NCI-H128 (cell line): ENCODE data around the gene PRKN.
"Not testable (repeated sequence)": the region's sequence is repeated elsewhere in the genome, so short reads cannot be mapped to it uniquely, and the experiment has no call there.

Experiments used
- DNase-seq: peaks from one replicate; lab custom pipeline; 2025; ENCODE audit not compliant: unreplicated experiment; lab: John Stamatoyannopoulos, UW

PRKN gene

GRCh38 chr6:162467679-162468078, 259.9 kb downstream of the PRKN start:
- DNase-seq = no peak

- no peak for DNase-seq
Observed at GRCh38 chr6:162463576-162463975, 264.0 kb downstream of the PRKN start.

GRCh38 chr6:162459985-162460384, 267.6 kb downstream of the PRKN start:
- DNase-seq = no peak

GRCh38 chr6:162450358-162450757, 277.2 kb downstream of the PRKN start:
- no peak for DNase-seq

GRCh38 chr6:162448294-162448693, 279.3 kb downstream of the PRKN start:
- no peak for DNase-seq

GRCh38 chr6:162443101-162443500, 284.5 kb downstream of the PRKN start:
- no peak for DNase-seq

- no peak for DNase-seq
Observed at GRCh38 chr6:162442687-162443086, 284.9 kb downstream of the PRKN start.

GRCh38 chr6:162441991-162442390, 285.6 kb downstream of the PRKN start:
- DNase-seq = no peak

- DNase-seq = no peak
Observed at GRCh38 chr6:162438980-162439379, 288.6 kb downstream of the PRKN start.

- no peak for DNase-seq
Observed at GRCh38 chr6:162435071-162435470, 292.5 kb downstream of the PRKN start.

- DNase-seq = no peak
Observed at GRCh38 chr6:162421004-162421403, 306.6 kb downstream of the PRKN start.

- DNase-seq = no peak
Observed at GRCh38 chr6:162416831-162417537, 310.6 kb downstream of the PRKN start.

GRCh38 chr6:162416307-162416706, 311.3 kb downstream of the PRKN start:
- DNase-seq = no peak

GRCh38 chr6:162409741-162410691, 317.6 kb downstream of the PRKN start:
- no peak for DNase-seq

GRCh38 chr6:162408826-162409535, 318.6 kb downstream of the PRKN start:
- no peak for DNase-seq

GRCh38 chr6:162404951-162405350, 322.6 kb downstream of the PRKN start:
- DNase-seq = no peak

GRCh38 chr6:162403031-162403430, 324.5 kb downstream of the PRKN start:
- DNase-seq = no peak

- no peak for DNase-seq
Observed at GRCh38 chr6:162395181-162395580, 332.4 kb downstream of the PRKN start.

GRCh38 chr6:162390961-162391811, 336.4 kb downstream of the PRKN start:
- not testable (repeated sequence) for DNase-seq

GRCh38 chr6:162389343-162390085, 338.1 kb downstream of the PRKN start:
- DNase-seq = no peak
